ENCODE data around the gene PAK6. TPM values are rescaled to one million over a fixed set of nuclear protein-coding genes. Genes with fewer than 3 reads are reported as not detected.

PAK6 gene
- total and polyA plus RNA-seq, 9 of the 15 experiments (the other 6 are each of a cell fraction or from before 2014, with no cell fraction given), result 0.03 to 0.74 (median 0.16) TPM; not detected in 2

DNA sequence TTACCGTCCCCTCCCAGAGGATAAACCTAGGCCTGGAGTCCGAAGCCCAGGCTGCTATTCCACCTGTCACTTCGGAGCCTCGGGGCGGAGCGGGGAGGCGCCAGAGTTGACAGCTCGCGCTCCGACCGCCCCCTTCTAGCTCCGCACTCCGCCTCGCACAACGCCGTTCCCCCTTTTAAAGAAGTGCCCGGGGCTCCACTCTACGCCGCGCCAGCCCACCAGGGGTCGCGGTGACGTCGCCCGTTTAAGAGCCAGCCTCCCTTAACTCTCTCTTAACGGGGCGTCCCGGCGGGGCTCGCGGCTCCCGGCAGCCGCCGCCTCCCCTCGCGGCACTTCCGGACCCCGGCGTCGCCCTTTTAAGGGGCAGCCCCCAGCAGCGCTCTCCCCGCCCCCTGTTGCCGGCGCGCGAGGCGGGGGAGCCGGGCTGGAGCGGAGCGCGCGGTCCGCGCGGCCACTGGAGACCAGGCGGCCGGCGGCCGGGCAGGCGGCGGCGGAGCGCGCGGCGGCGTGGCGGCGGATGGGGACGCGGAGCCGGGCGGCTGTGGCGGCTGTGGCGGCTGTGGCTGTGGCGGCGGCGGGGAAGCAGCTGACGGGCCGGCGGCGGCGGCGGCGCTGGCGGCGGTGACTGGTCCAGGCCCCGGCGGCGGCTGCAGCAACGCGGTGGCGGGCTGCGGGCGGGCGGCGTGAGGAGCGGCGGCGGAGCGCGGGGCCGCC lies 84.5 kb downstream of the PAK6 start, which contains the start of gene INAFM2 (continued):
- TF ChIP-seq ZNF197 (CRISPR knock-in tag; IDR thresholded peaks at IDR 0.05; ENCODE audit: low read depth) (no peak), ZNF165 (CRISPR knock-in tag; IDR thresholded peaks at IDR 0.05; ENCODE audit: borderline replicate concordance) (no peak), ETS2 (tag; IDR thresholded peaks at IDR 0.05; ENCODE audit: borderline replicate concordance, poor library complexity, severe bottlenecking) (no peak), THRAP3 (IDR thresholded peaks at IDR 0.05; ENCODE audit: borderline replicate concordance) (no peak), NFRKB (IDR thresholded peaks at IDR 0.05; ENCODE audit: low read depth) (no peak), ELF2 (CRISPR knock-in tag; IDR thresholded peaks at IDR 0.05) (peak; percentile 86), SMC3 (conservative IDR thresholded peaks at IDR 0.05; ENCODE audit: insufficient read depth, low read depth, low read length) (0 out of 2 replicates have a peak, but pooled peaks have one; percentile 17)
- TF ChIP-seq, protein P1, sequence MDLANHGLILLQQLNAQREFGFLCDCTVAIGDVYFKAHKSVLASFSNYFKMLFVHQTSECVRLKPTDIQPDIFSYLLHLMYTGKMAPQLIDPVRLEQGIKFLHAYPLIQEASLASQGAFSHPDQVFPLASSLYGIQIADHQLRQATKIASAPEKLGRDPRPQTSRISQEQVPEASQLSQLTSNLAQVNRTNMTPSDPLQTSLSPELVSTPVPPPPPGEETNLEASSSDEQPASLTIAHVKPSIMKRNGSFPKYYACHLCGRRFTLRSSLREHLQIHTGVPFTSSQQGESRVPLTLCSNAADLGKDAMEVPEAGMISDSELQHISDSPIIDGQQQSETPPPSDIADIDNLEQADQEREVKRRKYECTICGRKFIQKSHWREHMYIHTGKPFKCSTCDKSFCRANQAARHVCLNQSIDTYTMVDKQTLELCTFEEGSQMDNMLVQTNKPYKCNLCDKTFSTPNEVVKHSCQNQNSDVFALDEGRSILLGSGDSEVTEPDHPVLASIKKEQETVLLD (IDR thresholded peaks at IDR 0.05), result no peak
- TF ChIP-seq, protein P2, sequence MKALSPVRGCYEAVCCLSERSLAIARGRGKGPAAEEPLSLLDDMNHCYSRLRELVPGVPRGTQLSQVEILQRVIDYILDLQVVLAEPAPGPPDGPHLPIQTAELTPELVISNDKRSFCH (CRISPR knock-in tag; IDR thresholded peaks at IDR 0.05), result no peak
- TF ChIP-seq, protein P2 (tag; IDR thresholded peaks at IDR 0.05), result no peak

Data from K562 (cell line).